ENCODE results near the gene GPAT3.

The GPAT3 gene

DNA sequence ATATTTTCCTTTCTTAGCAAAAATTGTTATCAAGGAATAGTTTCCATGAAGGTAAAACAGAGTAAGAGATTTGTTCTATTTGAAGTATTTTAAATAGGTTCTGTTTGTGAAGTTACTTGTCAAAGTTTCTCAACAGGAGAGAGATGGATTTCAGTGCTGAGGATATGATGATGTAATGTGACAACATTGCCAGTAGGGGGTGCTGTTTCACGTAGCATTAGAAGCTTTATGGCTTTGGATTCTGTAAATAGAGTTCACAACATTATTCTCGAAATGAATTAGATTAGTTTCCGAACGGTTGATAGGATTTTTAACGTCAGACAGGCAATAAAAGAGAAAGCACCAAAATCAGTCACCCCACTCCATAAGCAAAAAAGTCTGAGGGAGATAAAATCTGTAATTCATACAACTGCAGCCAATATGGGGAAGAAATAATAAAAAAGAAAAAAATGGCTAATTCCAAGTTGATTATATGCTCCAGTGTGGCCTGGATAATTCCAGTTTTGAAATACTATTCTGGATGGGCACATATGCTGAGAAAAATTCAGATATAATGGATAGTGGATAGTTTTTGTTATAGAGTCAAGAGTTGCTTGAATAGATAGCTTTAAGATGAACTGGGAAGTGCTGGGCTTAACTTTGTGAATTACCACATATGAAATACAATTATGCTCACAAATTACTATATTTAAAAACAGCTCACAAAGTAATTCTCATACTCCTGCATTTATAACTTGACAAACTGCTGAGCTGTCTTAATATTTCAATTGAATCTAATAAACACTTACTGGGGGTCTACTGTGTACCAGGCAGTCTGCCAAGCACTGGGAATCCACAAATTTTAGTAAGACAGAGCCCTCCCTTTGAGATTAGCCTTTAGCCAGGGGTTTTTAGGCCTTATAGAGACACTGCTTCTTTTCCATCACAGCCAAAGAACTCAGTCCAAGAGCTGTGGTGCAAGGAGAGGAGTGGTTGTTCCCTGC, 109.1 kb downstream of the GPAT3 start:
- H3K4me3 ChIP-seq (ENCODE audit: low read depth, low read length): no peak overlapping the region
- peaks cover 26% of the 10 kb centered on the region; the same call in 1 of the 2 replicates for H3K27me3 ChIP-seq (ENCODE audit: insufficient read depth, low read length)
- H3K4me1 ChIP-seq (ENCODE audit: control insufficient read depth, insufficient read depth, low read length, unreplicated experiment): no peaks in the 10 kb centered on the region
- H3K36me3 ChIP-seq (ENCODE audit: insufficient read depth, low read length): no peaks in the 10 kb centered on the region
- no peak overlapping the region for H3K27ac ChIP-seq (ENCODE audit: low read depth, low read length)
- H2AFZ ChIP-seq (ENCODE audit: low read length, unreplicated experiment): no peak overlapping the region
- no peaks in the 10 kb centered on the region for H3K79me2 ChIP-seq (ENCODE audit: control insufficient read depth, insufficient read depth, low read length, unreplicated experiment)

DNA sequence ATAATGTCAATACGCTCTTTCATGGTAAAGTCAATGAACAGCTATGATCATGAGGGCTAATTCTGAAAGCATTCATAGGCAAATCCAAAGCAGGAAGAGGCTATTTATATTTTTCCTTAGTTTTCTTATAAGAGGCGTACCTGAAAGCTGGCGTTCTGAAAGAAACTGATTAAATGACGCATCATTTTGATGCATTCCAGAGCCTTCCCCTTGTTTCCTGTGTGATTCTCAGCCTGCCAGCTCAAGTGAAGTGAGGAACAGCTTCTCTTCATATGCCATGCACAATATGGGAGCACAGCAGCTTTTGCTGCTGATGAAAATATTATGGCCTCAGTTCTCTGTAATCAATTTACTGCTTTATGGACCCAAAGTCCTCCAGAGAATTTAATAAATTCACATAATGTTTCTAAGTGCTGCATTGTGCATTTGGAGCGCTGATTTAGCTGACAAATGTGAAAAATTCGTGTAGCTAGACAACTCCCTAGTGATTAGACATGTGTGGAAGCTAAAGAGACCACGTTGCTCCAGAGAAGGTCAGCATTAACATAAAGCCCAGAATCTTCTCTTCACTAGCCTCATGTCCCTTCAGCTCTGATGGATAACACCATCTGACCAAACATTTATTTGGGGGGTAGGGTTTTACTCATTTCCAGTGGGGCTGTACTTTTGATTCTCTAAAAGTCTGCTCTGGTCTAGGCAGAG, 110.8 kb downstream of the GPAT3 start:
- no peak overlapping the region for H3K4me3 ChIP-seq (ENCODE audit: low read depth, low read length)
- no peaks in the 10 kb centered on the region for H3K36me3 ChIP-seq (ENCODE audit: insufficient read depth, low read length)
- H3K4me1 ChIP-seq (ENCODE audit: control insufficient read depth, insufficient read depth, low read length, unreplicated experiment): peaks cover 3% of the 10 kb centered on the region
- no peak overlapping the region for H2AFZ ChIP-seq (ENCODE audit: low read length, unreplicated experiment)
- H3K79me2 ChIP-seq (ENCODE audit: control insufficient read depth, insufficient read depth, low read length, unreplicated experiment): no peaks in the 10 kb centered on the region
- no peak overlapping the region for H3K27ac ChIP-seq (ENCODE audit: low read depth, low read length)
- H3K27me3 ChIP-seq (ENCODE audit: insufficient read depth, low read length): peaks cover 17% of the 10 kb centered on the region; the same call in 1 of the 2 replicates

DNA sequence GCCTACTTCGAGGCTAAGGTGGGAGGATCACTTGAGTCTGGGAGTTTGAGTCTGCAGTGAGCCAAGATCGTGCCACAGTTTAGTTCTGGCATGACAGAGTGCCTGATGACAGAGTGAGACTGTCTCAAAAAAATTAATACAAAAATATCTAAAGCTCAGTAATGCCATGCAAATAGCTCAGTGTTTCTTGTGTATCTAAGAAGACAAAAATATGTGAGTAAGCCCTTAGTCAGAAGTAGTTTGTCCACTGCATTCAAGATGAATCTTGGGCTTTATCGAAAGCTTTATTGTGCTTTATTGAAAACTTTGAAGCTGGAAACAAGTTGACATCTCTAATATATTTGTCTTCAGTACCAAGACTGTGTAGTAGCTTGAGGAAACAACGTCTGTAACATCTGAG, 115.9 kb downstream of the GPAT3 start:
- Histone ChIP-seq H2AFZ (ENCODE audit: low read length, unreplicated experiment) (no peak overlapping the region), H3K79me2 (ENCODE audit: control insufficient read depth, insufficient read depth, low read length, unreplicated experiment) (no peaks in the 10 kb centered on the region), H3K27me3 (ENCODE audit: insufficient read depth, low read length) (peaks cover 11% of the 10 kb centered on the region), H3K27ac (ENCODE audit: low read depth, low read length) (no peak overlapping the region), H3K36me3 (ENCODE audit: insufficient read depth, low read length) (no peaks in the 10 kb centered on the region), H3K4me3 (ENCODE audit: low read depth, low read length) (no peak overlapping the region), H3K4me1 (ENCODE audit: control insufficient read depth, insufficient read depth, low read length, unreplicated experiment) (peaks cover 4% of the 10 kb centered on the region)

Data from ACC112 (cell line).